ENCODE data around the gene QRICH2.
"Not testable (repeated sequence)": the region's sequence is repeated elsewhere in the genome, so short reads cannot be mapped to it uniquely, and the experiment has no call there.

QRICH2 gene

DNA sequence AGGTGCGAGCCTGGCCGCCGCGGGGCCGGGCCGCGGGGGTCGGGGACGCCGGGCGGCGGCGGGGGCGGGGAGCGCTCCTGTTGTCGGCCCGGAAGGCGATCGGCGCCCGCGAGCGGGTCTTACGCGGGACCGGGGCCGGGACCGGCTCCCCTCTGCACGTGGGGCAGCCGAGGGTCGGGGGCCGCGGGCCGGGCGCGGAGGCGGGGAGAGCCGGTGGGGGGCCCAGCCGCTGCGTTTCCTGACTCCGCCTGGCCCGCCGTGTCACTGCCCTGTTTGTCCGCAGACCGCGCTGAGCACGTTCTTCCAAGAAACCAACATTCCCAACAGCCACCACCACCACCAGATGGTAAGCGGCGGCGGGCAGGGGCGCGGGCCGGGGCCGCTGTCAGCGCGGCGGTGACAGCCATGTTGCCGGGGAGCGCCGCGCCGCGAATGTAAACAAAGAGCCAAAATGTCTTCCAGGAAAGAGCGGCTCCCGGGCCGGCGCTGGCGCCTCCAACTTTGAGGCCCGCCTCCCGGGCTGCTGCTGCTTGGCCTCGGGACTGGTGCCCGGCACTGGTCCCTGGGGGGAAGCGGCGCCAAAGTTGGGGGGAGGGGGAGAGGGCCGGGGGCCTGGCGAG is 42.3 kb downstream of the QRICH2 start:
- DNase-seq (ENCODE audit: low read depth in 2 of 2), result no peak

DNA sequence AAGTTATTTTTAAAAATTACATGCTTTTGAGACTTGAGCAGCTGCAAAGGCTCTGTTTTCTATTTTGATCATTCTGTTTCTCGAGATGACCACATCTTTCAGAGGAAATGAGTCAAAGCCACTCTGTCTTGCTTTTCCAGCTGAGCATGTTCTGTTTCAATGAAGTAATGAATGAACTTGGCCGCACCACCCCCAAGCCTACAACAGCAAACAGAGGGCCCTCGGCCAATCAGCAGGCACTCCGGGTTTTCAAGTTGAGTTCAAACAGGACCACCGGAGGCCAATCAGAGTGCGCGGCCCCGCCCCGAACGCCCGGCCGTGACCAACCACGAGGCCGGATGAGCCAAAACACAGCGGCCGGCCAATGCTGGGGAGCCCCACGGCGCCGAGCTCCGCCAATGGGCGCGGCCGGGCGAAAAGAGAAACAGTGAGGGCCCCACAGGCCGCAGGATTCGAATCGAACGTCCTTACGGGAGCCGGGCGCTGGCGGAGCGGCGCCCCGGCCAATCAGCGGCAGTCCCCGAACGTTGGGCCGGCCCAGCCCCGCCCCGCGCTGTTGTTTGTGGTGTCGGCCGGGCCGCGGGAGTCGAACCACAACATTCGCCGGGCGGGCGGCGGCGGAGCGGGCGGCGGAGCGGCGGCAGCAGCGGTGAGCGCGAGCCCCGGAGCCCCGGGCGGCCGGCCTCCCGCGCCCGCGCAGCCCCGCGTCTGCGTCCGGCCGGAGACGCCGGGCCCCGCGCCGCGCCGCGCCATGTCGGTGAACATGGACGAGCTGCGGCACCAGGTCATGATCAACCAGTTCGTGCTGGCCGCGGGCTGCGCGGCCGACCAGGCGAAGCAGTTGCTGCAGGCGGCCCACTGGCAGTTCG is 43.1 kb downstream of the QRICH2 start, which contains the start of gene UBALD2:
Gene UBALD2 (plus strand): TSS at position 594 of the 869 bp plus-strand sequence. CDS start 158 bp downstream, at position 752.
- peak; percentile 98 for DNase-seq (ENCODE audit: low read depth in 2 of 2)

DNA sequence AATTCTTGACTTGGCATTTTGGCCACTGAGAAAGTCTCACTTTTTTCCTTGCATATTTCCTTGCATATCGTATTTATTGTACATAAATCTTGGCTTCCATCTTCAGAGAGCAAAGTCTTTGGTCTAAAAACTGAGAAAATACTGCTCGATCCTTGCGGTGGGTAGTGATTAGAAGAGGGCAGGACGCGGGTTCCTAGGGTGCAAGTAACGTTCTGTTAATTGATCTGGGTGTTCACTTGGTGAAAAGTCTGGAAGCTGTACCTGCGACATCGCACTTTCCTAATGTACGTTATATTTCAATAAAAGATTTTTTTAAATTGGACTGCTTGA is 43.7 kb downstream of the QRICH2 start:
- DNase-seq (ENCODE audit: low read depth in 2 of 2), result no peak

DNA sequence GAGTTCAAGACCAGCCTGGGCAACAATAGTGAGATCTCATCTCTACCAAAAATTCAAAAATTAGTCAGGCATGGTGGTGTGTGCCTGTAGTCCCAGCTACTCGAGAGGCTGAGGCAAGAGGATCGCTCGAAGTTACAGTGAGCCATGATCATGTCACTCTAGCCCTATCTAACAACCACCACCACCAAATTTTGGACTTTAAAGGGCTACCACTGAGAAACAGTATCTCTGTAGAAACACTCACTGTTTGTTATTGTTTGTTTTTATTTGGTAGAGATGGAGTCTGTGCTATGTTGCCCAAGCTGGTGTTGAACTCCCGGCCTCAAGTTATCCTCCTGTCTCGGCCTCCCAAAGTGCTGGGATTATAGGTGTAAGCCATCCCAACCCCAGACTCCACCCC is 44.2 kb downstream of the QRICH2 start:
- no peak for DNase-seq (ENCODE audit: low read depth in 2 of 2)

DNA sequence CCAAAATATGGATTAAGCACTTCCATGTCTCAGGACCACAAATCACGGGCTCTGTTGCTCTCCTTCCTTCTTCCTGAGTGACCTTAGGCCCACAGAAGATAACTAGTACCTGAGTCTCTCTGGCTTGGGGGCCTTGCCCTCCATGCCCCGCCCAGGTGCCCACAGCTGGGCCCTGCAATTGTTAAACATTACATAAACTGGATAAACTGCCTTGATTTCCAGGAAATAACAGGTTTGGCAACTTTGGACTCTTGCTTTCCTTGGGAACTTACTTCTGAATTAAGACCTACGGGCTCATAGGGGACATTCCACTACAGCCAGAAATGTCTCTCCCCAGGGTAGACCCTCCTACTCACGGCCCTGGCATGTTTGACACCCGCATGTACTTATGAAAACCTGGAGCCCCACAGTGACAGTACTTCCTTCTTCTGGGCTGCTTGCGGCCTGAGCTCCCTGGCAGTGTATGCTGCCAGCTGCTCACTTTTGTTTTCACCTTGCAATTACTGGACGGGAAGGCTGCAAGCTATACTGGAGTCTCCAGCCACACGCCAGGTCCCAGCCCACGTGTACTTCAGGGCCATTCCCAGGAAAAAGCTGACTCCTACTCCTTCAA is 45.2 kb downstream of the QRICH2 start:
- DNase-seq (ENCODE audit: low read depth in 2 of 2), result no peak

DNA sequence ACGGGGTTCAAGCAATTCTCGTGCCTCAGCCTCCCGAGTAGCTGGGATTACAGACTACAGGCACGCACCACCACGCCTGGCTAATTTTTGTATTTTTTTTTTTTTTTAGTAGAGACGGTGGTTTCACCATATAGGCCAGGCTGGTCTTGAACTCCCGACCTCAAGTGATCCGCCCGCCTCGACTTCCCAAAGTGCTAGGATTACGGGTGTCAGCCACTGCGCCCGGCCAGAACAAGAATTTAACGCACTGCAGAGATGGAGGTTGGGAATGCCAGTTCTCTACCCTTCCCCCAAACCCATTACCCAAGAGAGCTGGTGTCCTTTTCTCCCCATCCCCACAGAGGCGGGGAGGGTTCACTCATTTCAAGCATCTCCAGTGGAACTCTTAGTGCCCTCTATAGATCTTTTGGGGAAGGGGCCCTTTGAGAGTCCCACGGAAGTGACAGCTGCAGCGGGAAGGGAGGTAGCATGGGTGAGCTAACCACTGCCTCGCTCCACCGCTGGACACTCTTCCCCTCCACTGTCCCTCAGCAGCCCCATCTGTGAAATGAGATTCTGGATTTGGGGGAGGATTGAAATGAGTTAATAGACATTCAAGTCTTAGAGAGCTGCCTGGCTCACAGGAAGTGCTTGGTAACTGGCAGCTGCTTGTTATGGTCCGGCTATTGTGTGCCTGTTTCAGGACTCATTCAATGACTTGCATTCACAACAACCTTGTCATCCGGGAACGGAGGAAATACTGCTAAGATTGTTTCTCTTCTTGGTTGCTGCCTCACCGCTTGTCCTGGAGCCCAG is 46.5 kb downstream of the QRICH2 start:
- DNase-seq (ENCODE audit: low read depth in 2 of 2), result no peak

DNA sequence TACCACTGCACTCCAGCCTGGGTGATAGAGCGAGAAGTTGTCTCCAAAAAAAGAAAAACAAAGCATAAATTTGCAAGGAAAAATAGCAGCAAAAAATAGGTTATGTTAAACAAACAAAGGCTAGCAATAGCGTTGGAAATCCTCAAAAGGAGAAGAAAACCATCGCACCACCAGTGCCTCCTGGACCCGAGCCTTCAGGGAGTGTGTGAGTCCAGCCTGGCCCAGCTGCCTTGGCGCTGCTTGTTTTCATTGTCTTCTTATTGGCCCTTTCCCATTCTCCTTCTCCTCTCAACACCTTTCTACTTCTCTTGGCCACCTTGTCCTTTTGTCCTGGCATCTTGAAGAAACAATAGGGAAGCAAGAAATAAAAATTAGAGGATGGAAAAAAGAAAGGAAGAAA is 47.4 kb downstream of the QRICH2 start:
- no peak for DNase-seq (ENCODE audit: low read depth in 2 of 2)

DNA sequence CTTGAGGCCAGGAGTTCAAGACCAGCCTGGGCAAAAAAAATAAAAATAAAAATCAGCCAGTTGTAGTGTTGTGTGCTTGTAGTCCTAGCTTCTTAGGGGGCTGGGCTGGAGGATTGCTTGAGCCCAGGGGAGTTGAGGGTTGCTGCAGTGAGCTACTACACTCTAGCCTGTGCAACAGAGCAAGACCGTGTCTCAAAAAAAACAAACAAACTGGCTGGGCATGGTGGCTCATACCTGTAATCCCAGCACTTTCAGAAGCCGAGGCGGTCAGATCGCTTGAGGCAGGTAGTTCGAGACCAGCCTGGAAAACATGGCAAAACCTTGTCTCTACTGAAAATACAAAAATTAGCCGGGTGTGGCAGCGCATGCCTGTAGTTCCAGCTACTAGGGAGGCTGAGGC is 47.9 kb downstream of the QRICH2 start:
- DNase-seq (ENCODE audit: low read depth in 2 of 2), result no peak

DNA sequence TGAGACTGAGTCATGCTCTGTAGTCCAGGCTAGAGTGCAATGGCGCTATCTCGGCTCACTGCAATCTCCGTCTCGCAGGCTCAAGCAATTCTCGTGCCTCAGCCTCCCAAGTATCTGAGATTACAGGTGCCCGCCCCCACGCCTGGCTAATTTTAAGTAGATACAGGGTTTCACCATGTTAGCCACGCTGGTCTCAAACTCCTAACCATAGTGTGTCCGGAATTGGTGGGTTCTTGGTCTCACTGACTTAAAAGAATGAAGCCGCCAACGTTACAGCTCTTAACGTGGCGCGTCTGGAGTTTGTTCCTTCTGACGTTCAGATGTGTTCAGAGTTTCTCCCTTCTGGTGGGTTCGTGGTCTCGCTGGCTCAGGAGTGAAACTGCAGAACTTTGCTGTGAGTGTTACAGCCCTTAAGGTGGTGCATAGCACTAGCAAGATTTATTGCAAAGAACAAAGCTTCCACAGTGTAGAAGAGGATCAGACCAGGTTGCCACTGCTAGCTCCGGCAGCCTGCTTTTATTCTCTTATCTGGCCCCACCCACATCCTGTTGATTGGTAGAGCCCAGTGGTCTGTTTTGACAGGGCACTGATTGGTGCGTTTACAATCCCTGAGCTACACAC is 51.5 kb downstream of the QRICH2 start:
- not testable (repeated sequence) for DNase-seq (ENCODE audit: low read depth in 2 of 2)

DNA sequence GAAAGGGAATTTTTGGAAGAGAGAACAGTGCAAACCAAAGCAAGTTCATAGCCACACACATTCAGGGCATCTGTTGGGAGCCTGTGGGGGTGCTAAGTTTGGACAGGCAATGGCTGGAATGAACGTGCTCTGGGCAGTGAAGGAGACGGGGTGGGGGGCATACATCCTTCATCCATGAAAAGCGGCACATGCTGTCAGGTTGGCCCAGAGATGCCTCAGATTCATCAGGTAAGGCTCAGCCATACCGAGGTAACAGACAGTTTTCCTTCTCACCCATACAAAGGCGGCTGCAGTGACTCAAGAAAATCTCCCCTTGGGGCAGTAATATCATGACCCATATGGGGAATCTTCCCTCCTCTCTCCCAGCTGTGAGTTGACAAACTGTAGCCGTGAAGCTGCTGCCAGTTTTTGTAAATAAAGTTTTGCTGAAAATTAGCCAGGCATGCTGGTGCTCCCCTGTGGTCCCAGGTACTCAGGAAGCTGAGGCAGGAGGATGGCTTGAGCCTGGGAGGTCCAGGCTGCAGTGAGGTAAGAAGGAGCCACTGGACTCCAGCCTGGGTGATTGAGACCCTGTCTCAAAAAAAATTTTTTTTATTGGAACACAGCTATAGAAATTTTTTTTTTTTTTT is 52.2 kb downstream of the QRICH2 start:
- DNase-seq (ENCODE audit: low read depth in 2 of 2), result no peak

DNA sequence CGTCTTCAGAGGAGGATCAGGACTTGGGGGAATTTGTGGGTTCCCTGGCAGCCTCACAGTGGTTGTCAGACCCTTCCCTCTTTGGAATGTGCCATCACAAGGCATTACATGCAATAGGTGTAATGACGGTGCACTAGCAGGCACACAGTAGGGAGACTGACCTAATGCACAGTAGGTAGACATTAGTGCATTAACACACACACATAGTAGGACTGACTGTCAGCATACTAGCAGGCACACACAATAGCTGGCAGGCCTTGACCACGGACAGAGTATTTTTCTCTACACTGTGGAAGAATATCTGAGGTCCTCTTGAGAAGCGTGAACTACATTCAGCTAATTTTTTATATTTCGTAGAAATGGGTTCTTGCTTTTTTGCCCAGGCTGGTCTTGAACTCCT is 53.8 kb downstream of the QRICH2 start:
- DNase-seq (ENCODE audit: low read depth in 2 of 2), result no peak

DNA sequence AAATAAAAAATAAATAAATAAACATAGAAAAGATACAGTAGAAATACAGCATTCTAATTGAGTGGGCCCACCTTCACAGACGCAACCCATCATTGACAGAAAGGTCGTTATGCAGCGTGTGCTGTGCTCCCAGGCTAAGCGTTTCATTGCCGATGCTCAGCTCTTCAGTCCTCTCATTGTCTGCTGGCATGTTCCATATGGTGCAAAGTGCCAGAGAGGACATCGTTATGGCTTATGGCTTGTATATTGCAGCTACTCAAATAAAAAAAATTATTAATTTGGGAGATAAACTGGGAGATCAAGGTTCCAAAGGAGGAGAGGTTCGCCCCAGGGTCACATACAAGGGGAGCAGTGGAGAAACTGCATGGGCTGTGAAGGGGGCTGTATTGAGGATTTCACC is 54.2 kb downstream of the QRICH2 start:
- DNase-seq (ENCODE audit: low read depth in 2 of 2), result no peak

DNA sequence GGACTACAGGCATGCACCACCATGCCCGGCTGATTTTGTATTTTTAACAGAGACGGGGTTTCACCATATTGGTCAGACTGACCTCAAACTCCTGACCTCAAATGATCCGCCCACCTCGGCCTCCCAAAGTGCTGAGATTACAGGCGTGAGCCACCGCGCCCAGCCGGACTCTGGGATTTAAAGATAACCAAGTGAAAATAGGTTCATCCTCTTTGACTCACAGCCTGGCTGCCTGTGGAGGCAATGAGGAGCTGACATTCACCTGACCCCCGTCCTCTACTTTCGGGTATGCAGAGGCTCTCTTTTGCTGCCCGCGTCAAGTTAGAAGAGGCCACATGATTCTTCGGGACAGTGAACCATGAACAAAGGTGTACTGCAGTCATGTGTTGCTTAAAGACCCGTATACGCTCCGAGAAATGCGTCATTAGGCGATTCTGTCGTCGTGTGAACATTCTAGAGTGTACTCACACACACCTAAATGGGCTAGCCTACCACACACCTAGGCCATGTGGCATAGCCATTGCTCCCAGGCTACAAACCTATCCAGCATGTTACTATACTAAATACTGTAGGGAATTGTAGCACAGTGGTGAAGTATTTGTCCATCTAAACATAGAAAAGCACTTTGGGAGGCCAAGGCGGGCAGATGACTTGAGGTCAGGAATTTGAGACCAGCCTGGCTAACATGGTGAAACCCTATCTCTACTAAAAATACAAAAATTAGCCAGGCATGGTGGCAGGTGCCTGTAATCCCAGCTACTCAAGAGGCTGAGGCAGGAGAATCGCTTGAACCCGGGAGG is 54.9 kb downstream of the QRICH2 start:
- not testable (repeated sequence) for DNase-seq (ENCODE audit: low read depth in 2 of 2)

DNA sequence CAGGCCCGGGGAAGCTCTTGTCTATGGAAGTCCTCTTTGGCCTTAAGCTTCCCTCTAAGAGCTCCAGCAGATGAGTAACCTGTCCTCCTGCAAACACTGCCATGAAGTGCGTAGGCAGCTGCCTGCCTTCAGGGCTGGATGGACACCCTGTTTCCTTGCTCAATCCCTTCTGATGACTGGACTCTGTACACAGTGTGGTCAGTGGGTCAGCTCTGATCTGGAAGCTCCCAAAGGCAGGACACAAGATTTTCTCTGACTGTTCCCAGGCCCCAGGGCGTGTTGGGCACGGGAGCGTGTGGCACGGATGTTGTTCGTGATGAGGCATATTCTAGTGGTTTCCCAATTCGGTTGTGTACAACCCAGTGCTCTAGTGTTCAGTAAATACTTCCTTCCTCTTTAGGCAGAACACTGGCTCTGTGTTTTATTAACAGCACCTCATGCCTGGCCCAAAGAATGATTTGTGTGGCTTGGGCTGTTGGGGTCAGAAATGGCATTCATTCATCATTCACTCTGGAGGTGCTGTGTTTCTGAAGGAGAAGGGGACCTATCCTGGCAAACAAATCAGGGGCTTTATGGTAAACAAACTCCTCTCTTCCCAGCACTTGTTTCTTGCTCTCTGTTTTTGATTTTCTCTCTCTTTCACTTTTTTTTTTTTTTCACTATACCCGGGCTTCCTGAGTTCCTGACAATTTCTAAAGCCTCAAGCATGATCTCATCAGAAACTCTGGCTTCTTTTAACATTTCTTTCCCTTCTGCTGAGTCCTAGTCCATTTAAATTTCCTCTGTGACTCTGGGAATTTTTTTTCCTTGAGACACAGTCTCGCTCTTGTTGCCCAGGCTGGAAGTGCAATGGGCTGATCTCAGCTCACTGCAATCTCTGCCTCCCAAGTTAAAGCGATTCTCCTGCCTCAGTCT is 55.8 kb downstream of the QRICH2 start:
- DNase-seq (ENCODE audit: low read depth in 2 of 2), result no peak

DNA sequence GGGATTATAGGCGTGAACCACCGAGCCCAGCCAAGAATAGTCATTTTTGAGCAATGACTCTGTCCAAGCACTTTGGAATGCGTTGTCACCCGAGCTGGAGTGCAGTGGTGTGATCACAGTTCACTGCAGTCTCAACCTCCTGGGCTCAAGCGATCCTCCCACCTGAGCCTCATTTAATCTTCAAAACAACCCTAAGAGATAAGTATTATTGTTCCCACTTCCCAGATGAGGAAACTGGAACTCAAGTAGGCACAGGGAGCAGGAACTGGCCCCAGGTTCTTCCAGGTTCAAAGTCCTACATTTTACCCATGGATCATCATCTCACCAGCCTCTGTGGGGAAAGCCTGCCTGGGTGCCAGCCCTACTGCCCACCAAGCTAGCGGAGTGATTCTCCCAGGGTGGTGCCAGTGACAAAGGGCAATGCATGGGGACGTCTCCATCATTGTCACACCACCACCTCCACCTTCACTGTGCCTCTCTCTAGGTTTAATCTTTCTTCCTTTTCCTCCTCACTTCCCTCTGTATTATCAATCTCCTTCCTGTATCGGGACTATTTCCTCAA is 56.5 kb downstream of the QRICH2 start:
- no peak for DNase-seq (ENCODE audit: low read depth in 2 of 2)

DNA sequence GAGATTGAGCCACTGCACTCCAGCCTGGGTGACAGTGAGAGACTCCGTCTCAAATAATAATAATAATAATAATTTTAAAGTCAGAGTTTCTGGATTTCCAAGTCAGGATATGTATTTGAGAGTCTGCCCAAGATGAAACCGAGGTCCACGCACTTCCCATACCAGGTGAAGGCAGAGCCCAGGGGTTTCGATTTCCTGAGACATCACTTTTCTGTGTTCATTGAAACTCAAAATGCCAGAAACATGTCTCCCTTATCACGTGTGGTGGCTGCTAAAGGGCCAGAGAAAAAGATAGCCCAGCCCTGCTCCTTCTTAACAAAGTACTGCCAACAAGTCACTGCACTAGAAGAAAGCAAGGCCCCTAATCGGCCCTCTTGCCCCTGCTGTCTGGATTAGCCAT is 57.9 kb downstream of the QRICH2 start:
- no peak for DNase-seq (ENCODE audit: low read depth in 2 of 2)

DNA sequence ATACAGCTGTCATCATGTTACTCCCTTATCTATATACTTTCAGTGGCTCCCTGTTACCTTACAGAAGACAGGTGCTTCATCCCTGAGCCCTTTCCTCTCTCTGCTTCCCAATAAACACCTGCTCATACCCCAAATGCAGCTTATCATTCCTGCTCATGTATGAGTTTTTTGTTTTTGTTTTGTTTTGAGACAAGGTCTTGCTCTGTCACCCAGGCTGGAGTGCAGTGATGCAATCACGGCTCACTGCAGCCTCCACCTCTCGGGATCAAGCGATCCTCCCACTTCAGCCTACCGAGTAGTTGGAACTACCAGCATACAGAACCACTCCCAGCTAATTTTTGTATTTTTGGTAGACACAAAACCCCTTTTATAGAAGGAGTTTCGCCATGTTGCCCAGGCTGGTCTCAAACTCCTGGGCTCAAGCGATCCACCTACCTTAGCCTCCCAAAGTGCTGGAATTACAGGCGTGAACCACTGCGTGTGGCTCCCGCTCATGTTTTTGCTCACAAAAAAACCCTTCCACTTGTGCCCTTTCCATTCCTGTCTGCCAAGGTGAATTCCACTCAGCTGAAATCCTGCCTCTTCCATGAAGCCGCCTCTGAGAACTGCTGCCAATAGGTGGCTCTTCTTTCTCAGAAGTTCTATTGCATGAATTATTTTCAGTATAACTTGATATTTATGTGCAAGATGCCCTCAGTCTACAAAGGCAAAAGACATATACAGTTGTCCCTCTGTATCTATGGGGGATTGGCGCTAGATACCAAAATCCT is 59.9 kb downstream of the QRICH2 start:
- DNase-seq (ENCODE audit: low read depth in 2 of 2), result no peak

DNA sequence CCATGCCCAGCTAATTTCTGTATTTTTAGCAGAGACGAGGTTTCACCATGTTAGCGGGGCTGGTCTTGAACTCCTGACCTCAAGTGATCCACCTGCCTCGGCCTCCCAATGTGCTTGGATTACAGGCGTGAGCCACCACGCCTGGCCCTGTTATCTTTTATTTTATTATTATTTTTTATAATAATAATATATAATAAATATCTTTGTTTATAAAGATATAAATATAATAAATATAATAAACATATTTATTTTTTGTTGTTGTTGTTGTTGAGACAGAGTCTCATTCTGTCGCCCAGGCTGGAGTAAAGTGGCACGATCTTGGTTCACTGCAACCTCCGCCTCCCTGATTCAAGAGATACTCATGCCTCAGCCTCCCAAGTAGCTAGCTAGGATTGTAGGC is 60.8 kb downstream of the QRICH2 start:
- no peak for DNase-seq (ENCODE audit: low read depth in 2 of 2)
